Measurements from ENCODE around the gene CRACR2A. TPM values are rescaled to one million over a fixed set of nuclear protein-coding genes. Genes with fewer than 3 reads are reported as not detected.

Gene CRACR2A
- total RNA-seq, 6 donors from 2014 or later: 5.5 to 19.9 (median 7.2) TPM

DNA sequence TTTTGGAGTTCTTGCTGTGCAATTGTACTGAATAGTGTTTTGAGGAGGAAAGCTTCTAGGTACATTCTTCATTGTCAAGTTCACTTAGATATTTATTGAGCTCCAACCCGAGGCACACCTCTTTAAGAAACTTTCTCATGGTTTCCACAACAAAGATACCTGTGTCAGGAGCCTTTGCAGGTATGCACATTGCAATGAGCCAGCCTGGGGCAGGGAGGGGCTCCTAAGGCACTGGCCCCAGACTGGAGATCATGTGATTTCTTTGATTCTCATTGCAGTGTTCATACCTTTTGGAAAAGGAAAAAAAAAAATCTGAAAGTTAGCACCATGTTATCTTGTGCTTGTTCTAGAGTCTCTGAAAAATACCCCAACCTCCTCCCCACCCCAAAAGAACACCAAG is 181.6 kb downstream of the CRACR2A start:
- WGBS, 2 donors: 26 to 47% methylated on average over 1 of the region's 1 CpG
- TF ChIP-seq POLR2A (IDR thresholded peaks at IDR 0.05) (no peak), EP300 (IDR thresholded peaks at IDR 0.05) (no peak), POLR2AphosphoS5 (IDR thresholded peaks at IDR 0.05) (no peak)
- TF ChIP-seq, protein P1, sequence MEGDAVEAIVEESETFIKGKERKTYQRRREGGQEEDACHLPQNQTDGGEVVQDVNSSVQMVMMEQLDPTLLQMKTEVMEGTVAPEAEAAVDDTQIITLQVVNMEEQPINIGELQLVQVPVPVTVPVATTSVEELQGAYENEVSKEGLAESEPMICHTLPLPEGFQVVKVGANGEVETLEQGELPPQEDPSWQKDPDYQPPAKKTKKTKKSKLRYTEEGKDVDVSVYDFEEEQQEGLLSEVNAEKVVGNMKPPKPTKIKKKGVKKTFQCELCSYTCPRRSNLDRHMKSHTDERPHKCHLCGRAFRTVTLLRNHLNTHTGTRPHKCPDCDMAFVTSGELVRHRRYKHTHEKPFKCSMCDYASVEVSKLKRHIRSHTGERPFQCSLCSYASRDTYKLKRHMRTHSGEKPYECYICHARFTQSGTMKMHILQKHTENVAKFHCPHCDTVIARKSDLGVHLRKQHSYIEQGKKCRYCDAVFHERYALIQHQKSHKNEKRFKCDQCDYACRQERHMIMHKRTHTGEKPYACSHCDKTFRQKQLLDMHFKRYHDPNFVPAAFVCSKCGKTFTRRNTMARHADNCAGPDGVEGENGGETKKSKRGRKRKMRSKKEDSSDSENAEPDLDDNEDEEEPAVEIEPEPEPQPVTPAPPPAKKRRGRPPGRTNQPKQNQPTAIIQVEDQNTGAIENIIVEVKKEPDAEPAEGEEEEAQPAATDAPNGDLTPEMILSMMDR (IDR thresholded peaks at IDR 0.05): no peak

GRCh38 chr12:3568695-3569094 is 184.2 kb downstream of the CRACR2A start:
- Histone ChIP-seq H3K27me3 (no peaks in the 10 kb centered on the region), H3K4me1 (no peaks in the 10 kb centered on the region), H3K9me3 (no peaks in the 10 kb centered on the region), H3K27ac (no peak overlapping the region), H3K36me3 (no peaks in the 10 kb centered on the region), H3K4me3 (no peak overlapping the region)
- ATAC-seq (ENCODE audit: low FRiP score in 2 of 2) (no peak), DNase-seq (peak in 1 of 2 donors; percentile 37)
- whole genome bisulfite sequencing, 2 donors: 89 to 91% methylated on average over 3 to 9 of the region's 9 CpGs
- TF ChIP-seq POLR2AphosphoS5 (IDR thresholded peaks at IDR 0.05): no peak
- TF ChIP-seq, protein P1 (IDR thresholded peaks at IDR 0.05): no peak
- TF ChIP-seq POLR2A (IDR thresholded peaks at IDR 0.05): no peak
- TF ChIP-seq EP300 (IDR thresholded peaks at IDR 0.05): no peak

More for the DNA sequence above, 181.6 kb downstream of the CRACR2A start:
- no peaks in the 10 kb centered on the region for H3K27me3 ChIP-seq
- H3K4me3 ChIP-seq: no peak overlapping the region
- H3K9me3 ChIP-seq: no peaks in the 10 kb centered on the region
- H3K4me1 ChIP-seq: no peaks in the 10 kb centered on the region
- DNase-seq (no peak), ATAC-seq (ENCODE audit: low FRiP score in 2 of 2) (no peak)
- no peak overlapping the region for H3K27ac ChIP-seq
- H3K36me3 ChIP-seq: no peaks in the 10 kb centered on the region

DNA sequence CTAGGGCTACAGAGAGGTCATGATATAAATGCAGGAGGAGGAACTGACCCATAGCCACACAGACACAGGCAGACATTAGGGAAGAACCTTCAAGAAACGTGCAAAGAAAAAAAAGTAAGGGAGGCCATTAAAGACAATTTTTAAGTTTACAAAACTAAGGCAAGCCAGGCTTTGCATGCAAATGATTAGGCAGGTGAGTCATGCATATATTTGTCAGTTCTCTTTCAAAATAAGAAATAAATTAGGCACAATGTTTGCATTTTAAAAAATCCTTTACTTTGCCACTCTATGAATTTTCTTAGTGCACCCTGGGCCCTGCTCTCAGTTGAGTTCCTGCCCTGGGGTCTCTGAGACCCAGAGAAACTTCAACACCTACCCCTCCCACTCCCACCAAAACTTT is 186.9 kb downstream of the CRACR2A start:
- no peak for ATAC-seq (ENCODE audit: low FRiP score in 2 of 2)
- no peaks in the 10 kb centered on the region for H3K27me3 ChIP-seq
- WGBS, 2 donors: 49 to 71% methylated on average over 1 of the region's 1 CpG
- H3K9me3 ChIP-seq: no peaks in the 10 kb centered on the region
- no peaks in the 10 kb centered on the region for H3K36me3 ChIP-seq
- no peak overlapping the region for H3K27ac ChIP-seq
- no peak overlapping the region for H3K4me3 ChIP-seq
- DNase-seq: no peak
- TF ChIP-seq POLR2A (IDR thresholded peaks at IDR 0.05) (no peak), POLR2AphosphoS5 (IDR thresholded peaks at IDR 0.05) (no peak), EP300 (IDR thresholded peaks at IDR 0.05) (no peak)
- TF ChIP-seq, protein P1 (IDR thresholded peaks at IDR 0.05): no peak
- H3K4me1 ChIP-seq: no peaks in the 10 kb centered on the region

Small RNA genes within 50 kb of the gene (small RNA-seq; reads per million reads assigned to genes)
- 0 reads per million in 4 donors for gene RNU6-174P

Other genes starting within 250 kb of the CRACR2A start
- gene PARP11, start 120.3 kb upstream of the CRACR2A start, total RNA-seq: 10 to 100 TPM in 2 of 6 donors, 1 to 10 TPM in 4; 3.8 to 10.8 (median 8.5) TPM

Measured in upper lobe of left lung (tissue), 6 donors.